ENCODE measurements around the gene IL1RAPL1. TPM values are rescaled to one million over a fixed set of nuclear protein-coding genes. Genes with fewer than 3 reads are reported as not detected.

The IL1RAPL1 gene
- polyA plus RNA-seq, 2 of the 4 experiments (the other 2 are of a cell fraction): not detected

DNA sequence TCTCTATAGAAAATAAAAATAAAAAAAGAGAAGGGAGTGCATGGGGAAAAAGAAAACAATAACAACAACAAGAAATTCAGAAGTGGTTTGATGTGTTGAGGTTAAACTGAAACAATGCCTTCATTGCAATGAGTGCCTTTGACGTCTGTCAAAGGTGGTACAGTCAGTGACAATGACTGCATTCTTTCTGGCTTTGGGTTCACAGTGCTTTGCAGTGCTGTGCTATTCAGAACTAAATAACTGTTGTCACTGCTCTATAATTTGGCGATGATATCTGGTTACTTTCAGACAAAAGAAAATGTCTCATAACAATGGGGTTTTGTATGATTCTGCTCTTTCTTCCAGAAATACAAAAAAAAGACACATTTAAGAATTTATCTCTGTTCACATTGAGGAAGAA lies 1139.6 kb downstream of the IL1RAPL1 start:
- Histone ChIP-seq H3K4me1 (no peaks in the 10 kb centered on the region), H3K9me3 (no peaks in the 10 kb centered on the region), H3K27ac (no peak overlapping the region), H3K4me2 (no peak overlapping the region), H3K4me3 (no peak overlapping the region)
- ChIA-PET POLR2A (no interaction called here), CTCF (no interaction called here)
- no peak for TF ChIP-seq TP53 (CRISPR knock-in tag; IDR thresholded peaks at IDR 0.05)
- no peak for TF ChIP-seq RNF2 (IDR thresholded peaks at IDR 0.05; ENCODE audit: borderline replicate concordance, low read depth)
- no peak for TF ChIP-seq CHD2 (IDR thresholded peaks at IDR 0.05; ENCODE audit: low read length, partially characterized antibody)
- no peak for TF ChIP-seq KDM1A (IDR thresholded peaks at IDR 0.05; ENCODE audit: low read depth)
- TF ChIP-seq JUN (IDR thresholded peaks at IDR 0.05): no peak
- TF ChIP-seq, protein P1, sequence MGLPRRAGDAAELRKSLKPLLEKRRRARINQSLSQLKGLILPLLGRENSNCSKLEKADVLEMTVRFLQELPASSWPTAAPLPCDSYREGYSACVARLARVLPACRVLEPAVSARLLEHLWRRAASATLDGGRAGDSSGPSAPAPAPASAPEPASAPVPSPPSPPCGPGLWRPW (IDR thresholded peaks at IDR 0.05): no peak
- TF ChIP-seq FOXS1 (CRISPR knock-in tag; IDR thresholded peaks at IDR 0.05): no peak
- TF ChIP-seq, protein P2, sequence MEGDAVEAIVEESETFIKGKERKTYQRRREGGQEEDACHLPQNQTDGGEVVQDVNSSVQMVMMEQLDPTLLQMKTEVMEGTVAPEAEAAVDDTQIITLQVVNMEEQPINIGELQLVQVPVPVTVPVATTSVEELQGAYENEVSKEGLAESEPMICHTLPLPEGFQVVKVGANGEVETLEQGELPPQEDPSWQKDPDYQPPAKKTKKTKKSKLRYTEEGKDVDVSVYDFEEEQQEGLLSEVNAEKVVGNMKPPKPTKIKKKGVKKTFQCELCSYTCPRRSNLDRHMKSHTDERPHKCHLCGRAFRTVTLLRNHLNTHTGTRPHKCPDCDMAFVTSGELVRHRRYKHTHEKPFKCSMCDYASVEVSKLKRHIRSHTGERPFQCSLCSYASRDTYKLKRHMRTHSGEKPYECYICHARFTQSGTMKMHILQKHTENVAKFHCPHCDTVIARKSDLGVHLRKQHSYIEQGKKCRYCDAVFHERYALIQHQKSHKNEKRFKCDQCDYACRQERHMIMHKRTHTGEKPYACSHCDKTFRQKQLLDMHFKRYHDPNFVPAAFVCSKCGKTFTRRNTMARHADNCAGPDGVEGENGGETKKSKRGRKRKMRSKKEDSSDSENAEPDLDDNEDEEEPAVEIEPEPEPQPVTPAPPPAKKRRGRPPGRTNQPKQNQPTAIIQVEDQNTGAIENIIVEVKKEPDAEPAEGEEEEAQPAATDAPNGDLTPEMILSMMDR (IDR thresholded peaks at IDR 0.05): no peak
- TF ChIP-seq RCOR1 (IDR thresholded peaks at IDR 0.05; ENCODE audit: low read depth, low read length): no peak
- no peak for TF ChIP-seq RARB (CRISPR knock-in tag; IDR thresholded peaks at IDR 0.05)
- no peak for TF ChIP-seq RFX5 (IDR thresholded peaks at IDR 0.05)
- TF ChIP-seq, protein P3, sequence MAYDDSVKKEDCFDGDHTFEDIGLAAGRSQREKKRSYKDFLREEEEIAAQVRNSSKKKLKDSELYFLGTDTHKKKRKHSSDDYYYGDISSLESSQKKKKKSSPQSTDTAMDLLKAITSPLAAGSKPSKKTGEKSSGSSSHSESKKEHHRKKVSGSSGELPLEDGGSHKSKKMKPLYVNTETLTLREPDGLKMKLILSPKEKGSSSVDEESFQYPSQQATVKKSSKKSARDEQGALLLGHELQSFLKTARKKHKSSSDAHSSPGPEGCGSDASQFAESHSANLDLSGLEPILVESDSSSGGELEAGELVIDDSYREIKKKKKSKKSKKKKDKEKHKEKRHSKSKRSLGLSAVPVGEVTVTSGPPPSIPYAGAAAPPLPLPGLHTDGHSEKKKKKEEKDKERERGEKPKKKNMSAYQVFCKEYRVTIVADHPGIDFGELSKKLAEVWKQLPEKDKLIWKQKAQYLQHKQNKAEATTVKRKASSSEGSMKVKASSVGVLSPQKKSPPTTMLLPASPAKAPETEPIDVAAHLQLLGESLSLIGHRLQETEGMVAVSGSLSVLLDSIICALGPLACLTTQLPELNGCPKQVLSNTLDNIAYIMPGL (CRISPR knock-in tag; IDR thresholded peaks at IDR 0.05; ENCODE audit: borderline replicate concordance): no peak
- no peak for TF ChIP-seq ZC3H11A (IDR thresholded peaks at IDR 0.05)
- DNase-seq (ENCODE audit: low read depth in 1 of 2, low spot score in 1 of 2) (no peak), FAIRE-seq (no peak), ATAC-seq (no peak)
- WGBS (ENCODE audit: missing lambda C conversion rate): 88% methylated on average over 2 of the region's 2 CpGs

DNA sequence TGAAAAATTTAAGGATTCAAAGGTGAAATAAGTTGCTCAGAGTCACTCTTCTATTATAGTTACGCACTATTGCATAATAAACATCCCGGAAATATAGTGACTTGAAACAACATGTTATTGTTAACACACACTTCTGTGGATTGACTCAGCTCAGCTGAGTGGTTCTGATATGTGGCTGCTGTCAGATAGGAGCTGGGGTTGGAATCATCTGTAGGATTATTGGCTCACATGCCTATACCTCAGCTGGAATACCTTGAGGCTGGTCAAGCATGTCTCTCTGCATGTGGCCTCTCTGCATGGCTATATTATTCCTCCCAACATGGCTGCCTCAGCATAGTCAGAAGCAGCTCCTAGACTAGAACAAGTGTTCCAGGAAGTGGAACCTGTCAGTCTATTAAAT lies 1141.4 kb downstream of the IL1RAPL1 start:
- no peak for FAIRE-seq
- H3K27ac ChIP-seq: no peak overlapping the region
- no peak for ATAC-seq
- H3K4me2 ChIP-seq: no peak overlapping the region
- ChIA-PET CTCF (no interaction called here), POLR2A (no interaction called here)
- DNase-seq (ENCODE audit: low read depth in 1 of 2, low spot score in 1 of 2): no peak
- H3K4me1 ChIP-seq: no peaks in the 10 kb centered on the region
- H3K4me3 ChIP-seq: no peak overlapping the region
- TF ChIP-seq GATA3 (IDR thresholded peaks at IDR 0.05; ENCODE audit: borderline replicate concordance): no peak
- 82% methylated on average over 2 of the region's 2 CpGs for WGBS (ENCODE audit: missing lambda C conversion rate)
- H3K9me3 ChIP-seq: no peaks in the 10 kb centered on the region

DNA sequence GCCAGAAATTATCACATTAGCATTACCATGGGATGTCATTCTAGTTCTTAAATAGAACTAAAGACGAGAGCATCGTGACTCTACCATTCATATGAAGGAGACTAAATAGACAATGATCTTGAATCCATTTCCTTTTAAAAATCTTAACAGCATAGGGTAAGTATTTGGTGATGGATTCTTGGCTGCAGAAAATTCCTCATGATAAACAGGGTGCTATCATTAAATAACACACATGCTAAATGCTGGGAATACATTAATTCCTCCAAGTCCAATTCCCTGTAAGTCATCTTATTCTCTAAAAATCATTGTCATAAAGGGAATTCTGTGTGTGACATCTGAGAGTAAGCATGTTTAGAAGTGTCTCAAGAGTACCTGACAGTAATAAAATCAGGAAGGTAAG lies 1157.7 kb downstream of the IL1RAPL1 start:
- POLR2A ChIA-PET: no interaction called here
- no peak overlapping the region for H3K4me2 ChIP-seq
- 94% methylated on average over 2 of the region's 2 CpGs for WGBS (ENCODE audit: missing lambda C conversion rate)
- peak; percentile 65 for FAIRE-seq
- no peak overlapping the region for H3K27ac ChIP-seq
- CTCF ChIA-PET: no interaction called here
- ATAC-seq: no peak
- H3K4me1 ChIP-seq: no peaks in the 10 kb centered on the region
- H3K4me3 ChIP-seq: no peak overlapping the region
- no peaks in the 10 kb centered on the region for H3K9me3 ChIP-seq
- TF ChIP-seq, protein P4, sequence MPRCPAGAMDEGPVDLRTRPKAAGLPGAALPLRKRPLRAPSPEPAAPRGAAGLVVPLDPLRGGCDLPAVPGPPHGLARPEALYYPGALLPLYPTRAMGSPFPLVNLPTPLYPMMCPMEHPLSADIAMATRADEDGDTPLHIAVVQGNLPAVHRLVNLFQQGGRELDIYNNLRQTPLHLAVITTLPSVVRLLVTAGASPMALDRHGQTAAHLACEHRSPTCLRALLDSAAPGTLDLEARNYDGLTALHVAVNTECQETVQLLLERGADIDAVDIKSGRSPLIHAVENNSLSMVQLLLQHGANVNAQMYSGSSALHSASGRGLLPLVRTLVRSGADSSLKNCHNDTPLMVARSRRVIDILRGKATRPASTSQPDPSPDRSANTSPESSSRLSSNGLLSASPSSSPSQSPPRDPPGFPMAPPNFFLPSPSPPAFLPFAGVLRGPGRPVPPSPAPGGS (IDR thresholded peaks at IDR 0.05): no peak
- TF ChIP-seq CHD4 (IDR thresholded peaks at IDR 0.05; ENCODE audit: borderline replicate concordance) (no peak), KDM1A (IDR thresholded peaks at IDR 0.05; ENCODE audit: low read depth) (no peak), TFCP2L1 (CRISPR knock-in tag; IDR thresholded peaks at IDR 0.05) (no peak), HDAC2 (IDR thresholded peaks at IDR 0.05) (no peak), CEBPB (IDR thresholded peaks at IDR 0.05) (no peak), PHF8 (IDR thresholded peaks at IDR 0.05; ENCODE audit: borderline replicate concordance, low read depth) (no peak), KDM5A (IDR thresholded peaks at IDR 0.05) (no peak), RFX5 (IDR thresholded peaks at IDR 0.05) (no peak), NPAS2 (CRISPR knock-in tag; IDR thresholded peaks at IDR 0.05; ENCODE audit: borderline replicate concordance) (no peak), CBX2 (IDR thresholded peaks at IDR 0.05; ENCODE audit: borderline replicate concordance, low read depth) (no peak)
- TF ChIP-seq, protein P5, sequence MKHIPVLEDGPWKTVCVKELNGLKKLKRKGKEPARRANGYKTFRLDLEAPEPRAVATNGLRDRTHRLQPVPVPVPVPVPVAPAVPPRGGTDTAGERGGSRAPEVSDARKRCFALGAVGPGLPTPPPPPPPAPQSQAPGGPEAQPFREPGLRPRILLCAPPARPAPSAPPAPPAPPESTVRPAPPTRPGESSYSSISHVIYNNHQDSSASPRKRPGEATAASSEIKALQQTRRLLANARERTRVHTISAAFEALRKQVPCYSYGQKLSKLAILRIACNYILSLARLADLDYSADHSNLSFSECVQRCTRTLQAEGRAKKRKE (CRISPR knock-in tag; IDR thresholded peaks at IDR 0.05; ENCODE audit: low read depth): no peak
- DNase-seq (ENCODE audit: low read depth in 1 of 2, low spot score in 1 of 2): no peak
